Gastrocnemius medialis (tissue), 4 donors: Measurements from ENCODE around the gene SERTAD4.

Source experiments
- CTCF ChIP-seq, 5 experiments: fragments of 450-650 bp in 3 of 5; fragments of 200-600 bp in 2 of 5; sonication (generic) in 2 of 5; IDR thresholded peaks in 4 of 5; conservative IDR thresholded peaks in 1 of 5; 1 replicate in 4 of 5; 2 replicates in 1 of 5; pipeline ENCODE4 v1.5.1; 2016 to 2019; ENCODE audit warnings: antibody characterized with exemption in 5 of 5, mild to moderate bottlenecking in 3 of 5, moderate library complexity in 3 of 5
- POLR2A ChIP-seq, 2 donors: fragments of 450-650 bp; IDR thresholded peaks; one replicate each; pipeline ENCODE4 v1.6.1; 2017; ENCODE audit warnings: antibody characterized with exemption in 2 of 2, mild to moderate bottlenecking in 2 of 2, moderate library complexity in 2 of 2

- TF ChIP-seq CTCF (IDR thresholded peaks at IDR 0.05 in 4 of 5, conservative IDR thresholded peaks at IDR 0.05 in 1 of 5) (no peak), POLR2A (IDR thresholded peaks at IDR 0.05) (no peak)
These were observed 4.9 kb downstream of the SERTAD4 start for GRCh38 chr1:210237479-210237878.
